Tibial artery (tissue), 4 donors: ENCODE results near the gene HPCAL4.

Source experiments
- DNase-seq, 2 donors: peaks; one replicate each; pipeline ENCODE4 v3.0.0-alpha.2; 2019
- H3K27ac ChIP-seq, 2 donors: fragments of 200-600 bp; sonication (generic) in 1 of 2; 1 replicate in 1 of 2; 2 replicates in 1 of 2; pipeline ENCODE4 v1.5.1; 2018 to 2019; ENCODE audit warnings: mild to moderate bottlenecking in 1 of 2
- H3K27me3 ChIP-seq, 2 donors: fragments of 200-600 bp; sonication (generic) in 1 of 2; one replicate each; pipeline versions ENCODE4 v1.5.1 to v1.6.0; 2016 to 2019
- H3K36me3 ChIP-seq, 3 donors: fragments of 200-600 bp; sonication (generic) in 2 of 3; one replicate each; pipeline ENCODE4 v1.5.1; 2016 to 2019; ENCODE audit warnings: mild to moderate bottlenecking in 2 of 3
- H3K4me1 ChIP-seq, 4 donors: fragments of 200-600 bp; sonication (generic) in 2 of 4; 1 replicate in 3 of 4; 2 replicates in 1 of 4; pipeline ENCODE4 v1.5.1; 2016 to 2019
- H3K4me3 ChIP-seq, 2 donors: fragments of 200-600 bp; sonication (generic) in 1 of 2; 1 replicate in 1 of 2; 2 replicates in 1 of 2; pipeline ENCODE4 v1.5.1; 2018 to 2019; ENCODE audit warnings: mild to moderate bottlenecking in 2 of 2
- H3K9me3 ChIP-seq, 3 donors: fragments of 200-600 bp; sonication (generic) in 1 of 3; one replicate each; pipeline ENCODE4 v1.5.1; 2016 to 2019
- intact Hi-C: fragments of 100-400 bp; cut with DNase I; formaldehyde crosslinking; loops from one replicate; pipeline ENCODE4 v1.15.0; 2023; ENCODE audit warnings: low total_unique reads
- TF ChIP-seq, protein P1 (sequence below), 2 experiments: fragments of 200-600 bp in 1 of 2; fragments of 450-650 bp in 1 of 2; IDR thresholded peaks; one replicate each; pipeline ENCODE4 v1.5.1; 2017 to 2019; ENCODE audit warnings: antibody characterized with exemption in 2 of 2, mild to moderate bottlenecking in 1 of 2, moderate library complexity in 1 of 2

HPCAL4 gene

DNA sequence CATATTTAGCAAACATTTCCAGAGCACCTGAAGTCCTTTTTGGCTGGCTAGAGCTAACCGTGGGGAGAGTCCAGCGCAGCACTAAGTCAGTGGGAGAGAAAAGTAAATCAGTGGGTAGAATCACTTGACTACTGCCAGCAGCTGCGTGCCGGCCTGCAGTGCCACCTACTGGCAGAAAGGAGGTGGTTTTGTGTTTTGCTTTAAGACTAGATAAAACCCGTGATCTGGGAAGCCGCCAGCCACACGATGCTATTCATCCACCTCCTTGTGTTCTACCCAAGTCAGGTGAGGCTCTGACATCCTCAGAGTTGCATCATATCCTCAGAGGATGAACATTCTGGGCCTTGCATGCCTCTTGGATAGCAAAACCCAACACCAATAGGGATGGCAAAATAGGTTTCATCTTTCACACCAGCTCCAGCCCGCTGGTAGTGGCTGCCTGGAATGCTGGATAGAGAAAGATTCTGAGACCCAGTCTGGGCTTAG lies 37.6 kb downstream of the HPCAL4 start:
- Histone ChIP-seq H3K27me3 (no peaks in the 10 kb centered on the region), H3K36me3 (no peaks in the 10 kb centered on the region), H3K27ac (peak overlapping the region; percentile 68 to 69), H3K9me3 (no peaks in the 10 kb centered on the region), H3K4me3 (no peak overlapping the region), H3K4me1 (peaks cover 0 to 28% (median 19%) of the 10 kb centered on the region in 4 donors)
- DNase-seq, result peak; percentile 84 to 88
- TF ChIP-seq, protein P1, sequence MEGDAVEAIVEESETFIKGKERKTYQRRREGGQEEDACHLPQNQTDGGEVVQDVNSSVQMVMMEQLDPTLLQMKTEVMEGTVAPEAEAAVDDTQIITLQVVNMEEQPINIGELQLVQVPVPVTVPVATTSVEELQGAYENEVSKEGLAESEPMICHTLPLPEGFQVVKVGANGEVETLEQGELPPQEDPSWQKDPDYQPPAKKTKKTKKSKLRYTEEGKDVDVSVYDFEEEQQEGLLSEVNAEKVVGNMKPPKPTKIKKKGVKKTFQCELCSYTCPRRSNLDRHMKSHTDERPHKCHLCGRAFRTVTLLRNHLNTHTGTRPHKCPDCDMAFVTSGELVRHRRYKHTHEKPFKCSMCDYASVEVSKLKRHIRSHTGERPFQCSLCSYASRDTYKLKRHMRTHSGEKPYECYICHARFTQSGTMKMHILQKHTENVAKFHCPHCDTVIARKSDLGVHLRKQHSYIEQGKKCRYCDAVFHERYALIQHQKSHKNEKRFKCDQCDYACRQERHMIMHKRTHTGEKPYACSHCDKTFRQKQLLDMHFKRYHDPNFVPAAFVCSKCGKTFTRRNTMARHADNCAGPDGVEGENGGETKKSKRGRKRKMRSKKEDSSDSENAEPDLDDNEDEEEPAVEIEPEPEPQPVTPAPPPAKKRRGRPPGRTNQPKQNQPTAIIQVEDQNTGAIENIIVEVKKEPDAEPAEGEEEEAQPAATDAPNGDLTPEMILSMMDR (IDR thresholded peaks at IDR 0.05), result peak; percentile 95 to 98
- intact Hi-C loops, result loop anchor here (2.0 kb wide), 1 partner anchor 47 kb away; no protein-coding TSS in a partner anchor

DNA sequence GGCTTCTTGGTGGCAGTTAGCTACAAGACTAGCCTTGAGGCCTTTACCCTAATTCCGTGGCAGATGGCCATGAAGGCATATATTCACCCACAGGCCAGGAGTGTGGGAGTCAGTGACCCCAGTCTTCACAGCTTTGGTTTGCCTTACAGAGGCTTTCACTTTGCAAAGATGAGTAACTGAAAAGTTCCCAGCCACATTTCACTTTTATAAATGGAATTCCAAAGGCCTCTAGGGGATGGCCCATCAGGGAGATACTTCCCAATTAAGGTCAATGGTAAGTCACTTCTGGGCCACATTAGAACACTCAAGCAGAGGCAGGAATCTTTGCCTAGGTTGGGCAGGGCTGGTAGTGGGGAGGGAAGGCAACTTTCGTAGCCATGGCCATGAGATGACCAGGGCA lies 38.7 kb downstream of the HPCAL4 start:
- peak overlapping the region; percentile 68 to 69 for H3K27ac ChIP-seq
- no peak for DNase-seq
- H3K36me3 ChIP-seq, result no peaks in the 10 kb centered on the region
- intact Hi-C loops, result loop anchor here (2.0 kb wide), 1 partner anchor 46 kb away; no protein-coding TSS in a partner anchor
- H3K9me3 ChIP-seq, result no peaks in the 10 kb centered on the region
- no peak overlapping the region for H3K4me3 ChIP-seq
- TF ChIP-seq, protein P1 (IDR thresholded peaks at IDR 0.05), result no peak
- peaks cover 0 to 38% (median 25%) of the 10 kb centered on the region in 4 donors for H3K4me1 ChIP-seq
- no peaks in the 10 kb centered on the region for H3K27me3 ChIP-seq

DNA sequence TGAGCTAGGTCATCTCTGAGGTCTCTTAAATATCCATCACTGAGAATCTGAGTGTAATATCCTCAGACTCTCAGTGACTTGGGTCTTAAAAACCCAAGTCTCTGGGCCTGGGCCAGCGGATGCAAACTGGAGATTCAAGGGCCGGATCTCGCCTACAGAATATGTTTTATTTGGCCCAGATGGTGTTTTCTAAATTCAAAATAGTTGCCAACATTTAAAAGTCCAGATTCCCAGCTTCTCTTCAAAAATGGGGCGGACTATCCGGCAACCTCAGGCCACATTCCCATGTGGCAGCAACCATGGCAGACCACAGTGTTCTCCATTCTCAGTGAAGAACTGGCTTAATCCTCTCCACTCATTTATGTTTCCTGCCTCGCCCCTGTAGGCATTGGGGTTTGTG lies 39.1 kb downstream of the HPCAL4 start:
- Histone ChIP-seq H3K36me3 (no peaks in the 10 kb centered on the region), H3K4me3 (no peak overlapping the region), H3K27me3 (no peaks in the 10 kb centered on the region), H3K9me3 (no peaks in the 10 kb centered on the region), H3K4me1 (peaks cover 2 to 42% (median 30%) of the 10 kb centered on the region in 4 donors), H3K27ac (peak overlapping the region; percentile 68 to 69)
- DNase-seq, result peak; percentile 37 to 82
- intact Hi-C loops, result loop anchor here (2.0 kb wide), 1 partner anchor 45 kb away; no protein-coding TSS in a partner anchor
- TF ChIP-seq, protein P1 (IDR thresholded peaks at IDR 0.05), result no peak

DNA sequence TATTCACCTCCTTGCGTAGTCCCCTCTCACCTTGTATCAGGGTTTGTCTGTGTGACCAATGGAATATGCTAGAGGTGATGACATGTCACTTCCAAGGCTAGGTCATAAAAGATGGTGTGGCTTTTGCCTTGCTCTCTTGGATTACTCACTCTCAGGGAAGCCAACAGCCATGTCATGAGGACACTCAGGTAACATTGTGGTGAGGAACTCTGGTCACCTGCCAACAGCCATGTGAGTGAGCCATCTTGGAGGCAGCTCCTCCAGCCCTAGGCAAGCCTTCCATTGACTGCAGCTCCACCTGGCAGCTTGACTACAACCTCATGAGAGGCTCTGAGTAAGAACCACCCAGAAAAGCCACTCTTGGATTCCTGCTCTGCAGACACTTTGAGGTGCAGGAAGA lies 40.8 kb downstream of the HPCAL4 start:
- H3K9me3 ChIP-seq, result no peaks in the 10 kb centered on the region
- TF ChIP-seq, protein P1 (IDR thresholded peaks at IDR 0.05), result no peak
- H3K4me1 ChIP-seq, result peaks cover 4 to 56% (median 43%) of the 10 kb centered on the region in 4 donors
- DNase-seq, result no peak
- no peaks in the 10 kb centered on the region for H3K27me3 ChIP-seq
- intact Hi-C loops, result no loop called here
- no peak overlapping the region for H3K27ac ChIP-seq
- no peak overlapping the region for H3K4me3 ChIP-seq
- H3K36me3 ChIP-seq, result no peaks in the 10 kb centered on the region

DNA sequence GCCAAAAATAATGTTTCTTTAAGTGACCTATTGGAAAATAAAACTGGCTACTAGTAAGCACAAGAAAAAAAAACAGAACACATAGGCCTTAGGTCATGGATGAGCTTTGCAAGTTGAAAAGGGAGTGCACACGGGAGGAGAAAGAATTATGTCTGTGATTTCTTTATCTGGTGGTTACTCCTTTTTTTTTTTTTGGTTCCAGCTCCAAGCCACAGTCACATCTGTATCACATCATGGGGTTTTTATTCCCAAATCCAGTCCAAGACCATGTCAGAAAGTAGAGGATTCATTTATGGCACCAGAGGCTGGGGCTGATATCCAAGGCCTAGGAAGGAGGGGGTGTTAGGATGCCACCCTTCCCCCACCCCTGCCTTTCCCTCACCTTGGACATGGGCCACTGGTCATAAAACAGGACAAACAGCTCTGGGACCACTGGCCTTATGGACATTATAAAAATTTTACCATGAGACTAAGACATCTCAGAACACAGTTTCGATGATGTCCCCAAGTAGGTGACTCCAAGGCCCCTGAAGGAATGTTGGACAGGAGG lies 41.5 kb downstream of the HPCAL4 start:
- intact Hi-C loops, result no loop called here
- Histone ChIP-seq H3K36me3 (no peaks in the 10 kb centered on the region), H3K27me3 (no peaks in the 10 kb centered on the region), H3K4me1 (peaks cover 4 to 56% (median 45%) of the 10 kb centered on the region in 4 donors), H3K4me3 (no peak overlapping the region), H3K9me3 (no peaks in the 10 kb centered on the region), H3K27ac (peak overlapping the region in 1 of 2 donors; percentile 6)
- no peak for DNase-seq
- TF ChIP-seq, protein P1 (IDR thresholded peaks at IDR 0.05), result no peak
